Fibroblast of lung (primary cell): Measurements from ENCODE around the gene HPS1. TPM values are rescaled to one million over a fixed set of nuclear protein-coding genes. Genes with fewer than 3 reads are reported as not detected.

ENCODE experiments used
- DNase-seq, 2 donors: peaks; one replicate each; pipeline versions ENCODE4 v3.0.0 to v3.0.0-alpha.2; 2010; ENCODE audit warnings: low read depth in 2 of 2
- H2AFZ ChIP-seq: 2 replicates; pipeline ENCODE4 v1.5.1; 2012; ENCODE audit warnings: low read length, control low read depth, inconsistent platforms
- H3K27ac ChIP-seq: 2 replicates; pipeline ENCODE4 v1.5.1; 2011; ENCODE audit warnings: low read length, control low read depth; ENCODE audit not compliant: insufficient read depth
- H3K27me3 ChIP-seq: 2 replicates; pipeline ENCODE4 v1.5.1; 2011; ENCODE audit warnings: mild to moderate bottlenecking, low read length; ENCODE audit not compliant: control insufficient read depth, insufficient read depth
- H3K36me3 ChIP-seq: 2 replicates; pipeline ENCODE4 v1.5.1; 2011; ENCODE audit warnings: low read length; ENCODE audit not compliant: control insufficient read depth, insufficient read depth
- H3K4me1 ChIP-seq: 2 replicates; pipeline ENCODE4 v1.5.1; 2011; ENCODE audit warnings: low read length; ENCODE audit not compliant: control insufficient read depth, insufficient read depth; ENCODE audit errors: extremely low read depth
- H3K4me2 ChIP-seq: 2 replicates; pipeline ENCODE4 v1.5.1; 2011; ENCODE audit warnings: low read length, control low read depth; ENCODE audit not compliant: insufficient read depth; ENCODE audit errors: extremely low read depth
- H3K4me3 ChIP-seq, 4 experiments: fragments of 200-600 bp in 1 of 4; sonication (generic) in 1 of 4; replicated peaks in 1 of 4; 2 replicates each; pipeline ENCODE4 v1.5.1; 2011 to 2016; ENCODE audit warnings: low read length in 4 of 4, low read depth in 3 of 4, mild to moderate bottlenecking in 3 of 4, control low read depth in 2 of 4, inconsistent platforms in 1 of 4, mixed read lengths in 1 of 4; ENCODE audit not compliant: insufficient read depth in 1 of 4; ENCODE audit errors: control extremely low read depth in 1 of 4
- H3K79me2 ChIP-seq: 2 replicates; pipeline ENCODE4 v1.5.1; 2012; ENCODE audit warnings: mild to moderate bottlenecking, low read length, inconsistent platforms; ENCODE audit not compliant: control insufficient read depth, insufficient read depth
- H3K9ac ChIP-seq: 2 replicates; pipeline ENCODE4 v1.5.1; 2011; ENCODE audit warnings: mild to moderate bottlenecking, low read length, control low read depth; ENCODE audit not compliant: insufficient read depth
- H3K9me3 ChIP-seq: 2 replicates; pipeline ENCODE4 v1.5.1; 2012; ENCODE audit warnings: low read depth, low read length; ENCODE audit not compliant: control insufficient read depth, insufficient read depth
- H4K20me1 ChIP-seq: 2 replicates; pipeline ENCODE4 v1.5.1; 2011; ENCODE audit warnings: low read length; ENCODE audit not compliant: control insufficient read depth, insufficient read depth; ENCODE audit errors: extremely low read depth
- CTCF ChIP-seq, 2 donors: IDR thresholded peaks in 1 of 2; conservative IDR thresholded peaks in 1 of 2; 1 replicate in 1 of 2; 2 replicates in 1 of 2; pipeline ENCODE4 v1.5.1; 2011 to 2012; ENCODE audit warnings: low read length in 2 of 2, control low read depth in 1 of 2, inconsistent platforms in 1 of 2, low read depth in 1 of 2, mild to moderate bottlenecking in 1 of 2
- EZH2 ChIP-seq: IDR thresholded peaks from 2 replicates; pipeline ENCODE4 v1.5.1; 2012; ENCODE audit warnings: low read length, control low read depth, mild to moderate bottlenecking; ENCODE audit errors: missing control alignments
- polyA plus RNA-seq, 2 donors: library from polyadenylated mRNA; depleted of rRNA in 1 of 2; stranded (reverse) in 1 of 2; unstranded in 1 of 2; fragments of >200 nt; gene quantifications; 2 replicates each; pipeline ENCODE4 v1.2.1, GENCODE V29; 2011 to 2012; ENCODE audit warnings: missing spikeins in 1 of 2
- total RNA-seq: library from RNA; depleted of rRNA; stranded (reverse); fragments of >200 nt; gene quantifications from 2 replicates; pipeline ENCODE4 v1.2.1, GENCODE V29; 2014

HPS1 gene
- total and polyA plus RNA-seq, 2 donors (not counting 1 experiment from before 2014, with no cell fraction given) = 44.6 to 58.1 TPM

GRCh38 chr10:98466861-98467505 lies 20.2 kb upstream of the HPS1 start:
- H3K36me3 ChIP-seq = no peaks in the 10 kb centered on the region
- no peak for DNase-seq
- peak overlapping the region; percentile 79 for H2AFZ ChIP-seq
- H3K4me1 ChIP-seq = peaks cover 2% of the 10 kb centered on the region
- H3K9ac ChIP-seq = no peak overlapping the region
- H4K20me1 ChIP-seq = no peaks in the 10 kb centered on the region
- H3K9me3 ChIP-seq = no peaks in the 10 kb centered on the region
- TF ChIP-seq CTCF (conservative IDR thresholded peaks at IDR 0.05 in 1 of 2, IDR thresholded peaks at IDR 0.05 in 1 of 2; ENCODE audit: low read depth in 1 of 2, low read length in 2 of 2) (no peak), EZH2 (no peak)
- H3K4me2 ChIP-seq = no peak overlapping the region
- H3K27ac ChIP-seq = no peak overlapping the region
- no peak overlapping the region for H3K4me3 ChIP-seq
- H3K79me2 ChIP-seq = no peaks in the 10 kb centered on the region
- H3K27me3 ChIP-seq = peaks cover 2% of the 10 kb centered on the region

- DNase-seq = no peak
- Histone ChIP-seq H3K4me1 (peaks cover 6% of the 10 kb centered on the region), H3K36me3 (no peaks in the 10 kb centered on the region), H2AFZ (no peak overlapping the region), H3K27me3 (peaks cover 2% of the 10 kb centered on the region), H3K4me3 (no peak overlapping the region), H3K9ac (no peak overlapping the region), H3K9me3 (no peaks in the 10 kb centered on the region), H4K20me1 (no peaks in the 10 kb centered on the region), H3K4me2 (no peak overlapping the region), H3K79me2 (no peaks in the 10 kb centered on the region), H3K27ac (no peak overlapping the region)
- TF ChIP-seq CTCF (conservative IDR thresholded peaks at IDR 0.05 in 1 of 2, IDR thresholded peaks at IDR 0.05 in 1 of 2; ENCODE audit: low read depth in 1 of 2, low read length in 2 of 2) (no peak), EZH2 (no peak)
Observed at GRCh38 chr10:98465866-98466265, 19.1 kb upstream of the HPS1 start.

- H3K4me1 ChIP-seq = peaks cover 13% of the 10 kb centered on the region
Observed at GRCh38 chr10:98463976-98464754, 17.4 kb upstream of the HPS1 start.

More at GRCh38 chr10:98463976-98464754, 17.4 kb upstream of the HPS1 start:
- Histone ChIP-seq H3K4me3 (no peak overlapping the region), H2AFZ (no peak overlapping the region), H3K79me2 (no peaks in the 10 kb centered on the region), H3K27ac (no peak overlapping the region), H3K4me2 (no peak overlapping the region), H4K20me1 (no peaks in the 10 kb centered on the region), H3K27me3 (no peaks in the 10 kb centered on the region), H3K9me3 (no peaks in the 10 kb centered on the region), H3K36me3 (no peaks in the 10 kb centered on the region), H3K9ac (no peak overlapping the region)
- TF ChIP-seq CTCF (conservative IDR thresholded peaks at IDR 0.05 in 1 of 2, IDR thresholded peaks at IDR 0.05 in 1 of 2; ENCODE audit: low read depth in 1 of 2, low read length in 2 of 2) (no peak), EZH2 (no peak)
- peak in 1 of 2 donors; percentile 9 for DNase-seq
